Measurements from ENCODE around the gene SUMO3.

Gene SUMO3

DNA sequence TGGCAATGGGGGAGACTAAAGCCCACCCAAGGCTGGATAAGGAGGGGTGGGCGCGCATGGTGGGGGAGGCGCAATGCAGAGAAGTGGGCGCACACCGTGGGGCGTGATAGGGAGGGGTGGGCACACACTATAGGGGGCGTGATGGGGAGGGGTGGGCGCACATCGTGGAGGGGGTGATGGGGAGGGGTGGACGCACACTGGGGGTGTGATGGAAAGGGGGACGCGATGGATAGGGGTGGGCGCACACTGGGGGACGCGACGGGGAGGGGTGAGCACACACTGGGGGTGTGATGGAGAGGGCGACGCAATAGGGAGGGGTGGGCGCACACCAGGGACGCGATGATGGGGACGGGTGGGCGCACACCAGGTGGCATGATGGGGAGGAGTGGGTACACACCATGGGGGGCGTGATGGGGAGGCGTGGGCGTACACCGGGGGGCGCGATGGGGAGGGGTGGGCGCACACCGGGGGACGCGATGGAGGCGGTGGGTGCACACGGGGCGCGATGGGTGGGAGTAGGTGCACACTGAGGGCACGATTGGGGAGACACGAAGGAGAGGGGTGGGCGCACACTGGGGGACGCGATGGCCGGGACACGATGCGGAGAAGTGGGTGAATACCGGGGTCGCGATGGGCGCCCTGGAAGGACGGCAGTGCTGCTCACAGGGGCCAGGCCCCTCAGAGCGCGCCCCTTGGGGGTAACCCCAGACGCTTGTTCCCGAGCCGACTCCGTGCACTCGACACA is 929 bp downstream of the SUMO3 start:
- peak overlapping the region; percentile 77 for H3K4me3 ChIP-seq (ENCODE audit: severe bottlenecking)
- H3K4me1 ChIP-seq (ENCODE audit: insufficient read depth, poor library complexity, severe bottlenecking): no peaks in the 10 kb centered on the region
- ATAC-seq (ENCODE audit: low read depth) (no peak), DNase-seq (ENCODE audit: low spot score) (no peak)
- peaks cover 5% of the 10 kb centered on the region for H3K9me3 ChIP-seq (ENCODE audit: severe bottlenecking)
- no peak for TF ChIP-seq CTCF (IDR thresholded peaks at IDR 0.05; ENCODE audit: poor library complexity, severe bottlenecking)
- H3K36me3 ChIP-seq (ENCODE audit: low read depth): peaks cover 20% of the 10 kb centered on the region
- H3K27me3 ChIP-seq (ENCODE audit: insufficient read depth, poor library complexity, severe bottlenecking): no peaks in the 10 kb centered on the region
- H3K27ac ChIP-seq (ENCODE audit: poor library complexity, severe bottlenecking): peak overlapping the region; percentile 58

DNA sequence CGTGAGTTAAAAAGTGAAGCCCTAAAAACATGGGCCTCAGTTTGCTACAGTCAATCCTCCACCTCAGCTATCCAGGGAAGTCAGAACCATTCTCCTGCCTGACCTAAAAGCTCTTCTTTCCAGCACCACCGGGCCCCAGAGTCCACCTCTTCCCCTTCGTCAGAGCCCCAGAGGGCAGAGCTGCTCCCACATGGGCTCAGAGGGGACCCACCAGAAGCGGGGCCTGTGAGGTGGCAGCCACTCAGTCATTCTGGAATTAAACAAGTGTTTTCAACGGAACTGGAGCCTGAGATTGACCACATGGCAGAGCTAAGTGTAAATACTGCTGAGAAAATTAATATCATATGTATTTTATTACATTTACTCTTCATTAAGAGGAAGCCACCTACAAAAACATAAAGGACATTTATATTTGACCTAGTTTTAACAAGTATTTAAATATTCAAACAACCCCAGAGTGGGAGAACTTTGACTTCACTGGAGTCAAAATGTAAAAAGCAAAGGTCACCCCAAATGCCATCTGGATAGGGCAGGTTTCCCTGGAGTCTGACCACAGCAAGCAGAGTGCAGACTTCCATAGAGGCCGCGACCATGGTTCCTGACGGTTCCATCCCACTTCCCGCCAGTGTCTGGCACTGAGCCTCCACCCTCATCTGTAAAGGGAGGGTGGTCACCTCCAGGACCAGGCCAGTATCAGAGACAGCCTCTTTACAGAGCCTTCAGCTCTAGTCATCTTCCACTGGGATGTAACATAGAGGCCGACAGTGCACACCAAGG is 1.8 kb downstream of the SUMO3 start:
- Histone ChIP-seq H3K36me3 (ENCODE audit: low read depth) (peaks cover 28% of the 10 kb centered on the region), H3K27me3 (ENCODE audit: insufficient read depth, poor library complexity, severe bottlenecking) (no peaks in the 10 kb centered on the region), H3K9me3 (ENCODE audit: severe bottlenecking) (peaks cover 4% of the 10 kb centered on the region), H3K4me3 (ENCODE audit: severe bottlenecking) (no peak overlapping the region), H3K4me1 (ENCODE audit: insufficient read depth, poor library complexity, severe bottlenecking) (no peaks in the 10 kb centered on the region), H3K27ac (ENCODE audit: poor library complexity, severe bottlenecking) (no peak overlapping the region)
- DNase-seq (ENCODE audit: low spot score): no peak
- no peak for TF ChIP-seq CTCF (IDR thresholded peaks at IDR 0.05; ENCODE audit: poor library complexity, severe bottlenecking)
- ATAC-seq (ENCODE audit: low read depth): no peak

GRCh38 chr21:44815225-44815624 is 2.6 kb downstream of the SUMO3 start:
- Histone ChIP-seq H3K36me3 (ENCODE audit: low read depth) (peaks cover 36% of the 10 kb centered on the region), H3K4me1 (ENCODE audit: insufficient read depth, poor library complexity, severe bottlenecking) (no peaks in the 10 kb centered on the region), H3K27me3 (ENCODE audit: insufficient read depth, poor library complexity, severe bottlenecking) (no peaks in the 10 kb centered on the region), H3K4me3 (ENCODE audit: severe bottlenecking) (no peak overlapping the region), H3K27ac (ENCODE audit: poor library complexity, severe bottlenecking) (no peak overlapping the region), H3K9me3 (ENCODE audit: severe bottlenecking) (peaks cover 4% of the 10 kb centered on the region)
- DNase-seq (ENCODE audit: low spot score): no peak
- no peak for TF ChIP-seq CTCF (IDR thresholded peaks at IDR 0.05; ENCODE audit: poor library complexity, severe bottlenecking)
- ATAC-seq (ENCODE audit: low read depth): no peak

- Histone ChIP-seq H3K27me3 (ENCODE audit: insufficient read depth, poor library complexity, severe bottlenecking) (no peaks in the 10 kb centered on the region), H3K36me3 (ENCODE audit: low read depth) (peaks cover 43% of the 10 kb centered on the region), H3K9me3 (ENCODE audit: severe bottlenecking) (peaks cover 4% of the 10 kb centered on the region), H3K27ac (ENCODE audit: poor library complexity, severe bottlenecking) (no peak overlapping the region), H3K4me1 (ENCODE audit: insufficient read depth, poor library complexity, severe bottlenecking) (no peaks in the 10 kb centered on the region), H3K4me3 (ENCODE audit: severe bottlenecking) (no peak overlapping the region)
- ATAC-seq (ENCODE audit: low read depth) (no peak), DNase-seq (ENCODE audit: low spot score) (no peak)
- no peak for TF ChIP-seq CTCF (IDR thresholded peaks at IDR 0.05; ENCODE audit: poor library complexity, severe bottlenecking)
Measured at GRCh38 chr21:44814498-44815023, 3.3 kb downstream of the SUMO3 start.
